Fibroblast of mammary gland (primary cell): Measurements from ENCODE around the gene PKN1.

Source experiments
- DNase-seq: peaks from one replicate; pipeline ENCODE4 v3.0.0-alpha.2; 2010; ENCODE audit warnings: low read depth
- H3K4me3 ChIP-seq: 2 replicates; pipeline ENCODE4 v1.5.1; 2011; ENCODE audit warnings: low read depth, mild to moderate bottlenecking, low read length, moderate library complexity; ENCODE audit not compliant: control insufficient read depth
- CTCF ChIP-seq: conservative IDR thresholded peaks from 2 replicates; pipeline ENCODE4 v1.5.1; 2011; ENCODE audit warnings: low read depth, low read length, inconsistent platforms; ENCODE audit not compliant: control insufficient read depth, insufficient read depth

Gene PKN1

GRCh38 chr19:14432791-14433553, at the start of gene PKN1:
PKN1 (plus strand) TSS chr19:14433306; CDS start chr19:14433522, 216 bp downstream.
- no peak for DNase-seq
- no peak for TF ChIP-seq CTCF
- H3K4me3 ChIP-seq, result peak within 1 kb of the TSS; percentile 67

GRCh38 chr19:14383661-14384555, 49.2 kb upstream of the PKN1 start:
- DNase-seq, result peak; percentile 57
- peak; percentile 15 for TF ChIP-seq CTCF
- peak overlapping the region; percentile 45 for H3K4me3 ChIP-seq

GRCh38 chr19:14385492-14385891, 47.6 kb upstream of the PKN1 start:
- H3K4me3 ChIP-seq, result no peak overlapping the region
- DNase-seq, result no peak
- TF ChIP-seq CTCF, result no peak

GRCh38 chr19:14390548-14390947, 42.6 kb upstream of the PKN1 start:
- TF ChIP-seq CTCF, result no peak
- no peak for DNase-seq
- H3K4me3 ChIP-seq, result no peak overlapping the region

GRCh38 chr19:14391156-14391821, 41.8 kb upstream of the PKN1 start:
- DNase-seq, result no peak
- TF ChIP-seq CTCF, result no peak

GRCh38 chr19:14393329-14393728, 39.8 kb upstream of the PKN1 start:
- no peak for TF ChIP-seq CTCF
- no peak for DNase-seq
- H3K4me3 ChIP-seq, result no peak overlapping the region

More at GRCh38 chr19:14391156-14391821, 41.8 kb upstream of the PKN1 start:
- no peak overlapping the region for H3K4me3 ChIP-seq
